RKO (cell line): Measurements from ENCODE around the gene PCAT6.
"Not testable (repeated sequence)": the region's sequence is repeated elsewhere in the genome, so short reads cannot be mapped to it uniquely, and the experiment has no call there.

ENCODE experiments used
- DNase-seq: peaks from one replicate; pipeline ENCODE4 v3.0.0-alpha.2; 2016; ENCODE audit warnings: low spot score

PCAT6 gene

GRCh38 chr1:202810615-202811295 lies at the start of gene PCAT6:
Gene PCAT6, plus strand, starts transcription at chr1:202810954.
- peak; percentile 95 for DNase-seq

DNA sequence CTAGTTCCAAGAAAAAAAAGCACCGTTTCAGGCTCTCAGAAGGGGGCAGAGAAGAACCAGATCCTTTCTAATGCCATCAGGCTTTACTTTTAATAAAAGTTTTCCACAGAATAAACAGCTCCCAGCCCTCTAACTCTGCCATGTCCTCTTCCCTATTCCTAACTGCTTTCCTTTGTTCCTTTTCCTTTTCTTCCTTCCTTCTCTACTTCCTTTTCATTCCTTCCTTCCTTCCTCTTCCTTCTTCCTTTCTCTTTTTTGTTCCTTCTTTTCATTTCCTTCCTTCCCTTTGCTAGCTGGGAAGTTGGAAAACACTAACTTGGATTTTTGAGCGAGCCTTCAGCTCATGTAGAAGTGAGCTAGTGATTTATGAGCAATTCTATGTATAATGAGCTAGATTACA lies 48.7 kb upstream of the PCAT6 start:
- DNase-seq, result no peak

DNA sequence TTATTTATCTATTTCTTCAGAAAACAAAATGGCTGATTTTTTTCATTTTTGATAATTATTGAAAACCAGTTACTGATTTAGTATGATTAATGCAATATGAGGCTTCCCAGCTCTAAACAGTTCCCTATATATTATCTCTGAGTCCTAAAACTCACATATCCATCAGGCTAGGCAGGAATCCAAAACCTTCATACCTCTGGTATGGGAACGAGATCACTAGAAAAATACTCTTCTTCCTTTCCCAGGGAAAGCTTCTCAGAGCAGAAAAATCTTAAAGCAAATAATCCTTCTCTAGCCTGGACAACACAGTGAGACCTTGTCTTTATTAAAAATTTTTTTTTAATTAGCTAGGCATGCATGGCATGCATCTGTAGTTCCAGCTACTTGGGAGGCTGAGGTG lies 45.0 kb upstream of the PCAT6 start:
- DNase-seq, result no peak

- no peak for DNase-seq
These were observed 40.6 kb upstream of the PCAT6 start for GRCh38 chr1:202770135-202770534.

DNA sequence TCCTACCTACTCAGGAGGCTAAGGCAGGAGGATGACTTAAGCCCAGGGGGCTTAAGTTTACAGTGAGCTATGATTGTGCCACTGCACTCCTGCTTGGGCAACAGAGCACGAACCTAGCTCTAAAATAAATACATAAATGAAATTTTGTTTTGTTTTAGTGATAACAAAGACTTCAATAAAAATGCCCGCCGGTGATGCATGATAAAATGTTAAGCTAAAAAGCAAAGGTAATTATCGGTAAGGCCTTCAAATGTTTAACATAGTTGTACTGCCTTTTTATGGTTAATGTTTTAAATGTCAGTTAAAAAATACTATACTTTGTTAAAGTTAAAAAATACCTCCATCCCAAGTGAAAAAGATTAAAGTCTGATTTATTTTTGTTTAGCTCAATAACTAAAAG lies 29.6 kb upstream of the PCAT6 start:
- no peak for DNase-seq

GRCh38 chr1:202786804-202787203 lies 23.9 kb upstream of the PCAT6 start:
- no peak for DNase-seq

- DNase-seq, result no peak
These were observed 22.0 kb upstream of the PCAT6 start for GRCh38 chr1:202788800-202789199.

DNA sequence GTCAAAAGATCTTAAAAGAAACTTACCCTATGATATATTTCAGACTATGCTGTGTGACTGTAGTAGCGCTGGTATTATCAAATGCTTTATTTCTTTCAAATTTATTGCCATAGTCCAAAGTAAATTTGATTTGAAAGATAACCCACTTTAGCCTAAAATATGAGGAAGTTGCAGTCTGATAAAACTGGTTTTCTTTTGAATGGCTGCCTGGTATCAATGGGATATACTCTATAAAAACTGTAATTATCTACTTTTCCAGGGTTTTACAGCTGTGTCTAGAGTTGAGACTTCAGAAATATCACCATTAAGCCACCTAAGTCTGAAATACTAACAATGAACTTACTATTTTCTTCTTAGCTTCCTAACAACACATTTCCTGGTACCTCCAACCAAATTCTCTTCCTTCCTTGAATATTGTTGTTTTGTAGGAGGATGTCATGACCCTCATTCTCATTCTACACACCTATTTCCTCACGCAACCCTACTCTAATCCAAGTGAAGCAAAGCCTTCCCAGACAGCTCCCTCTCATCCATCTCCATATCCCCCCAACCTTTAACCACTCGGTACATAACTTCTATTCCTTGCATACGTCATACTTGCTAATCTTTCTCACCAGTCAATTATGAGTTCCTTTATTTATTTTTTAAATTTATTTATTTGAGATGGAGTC lies 19.5 kb upstream of the PCAT6 start:
- no peak for DNase-seq

- DNase-seq, result no peak
These were observed 16.6 kb upstream of the PCAT6 start for GRCh38 chr1:202794051-202794740.

DNA sequence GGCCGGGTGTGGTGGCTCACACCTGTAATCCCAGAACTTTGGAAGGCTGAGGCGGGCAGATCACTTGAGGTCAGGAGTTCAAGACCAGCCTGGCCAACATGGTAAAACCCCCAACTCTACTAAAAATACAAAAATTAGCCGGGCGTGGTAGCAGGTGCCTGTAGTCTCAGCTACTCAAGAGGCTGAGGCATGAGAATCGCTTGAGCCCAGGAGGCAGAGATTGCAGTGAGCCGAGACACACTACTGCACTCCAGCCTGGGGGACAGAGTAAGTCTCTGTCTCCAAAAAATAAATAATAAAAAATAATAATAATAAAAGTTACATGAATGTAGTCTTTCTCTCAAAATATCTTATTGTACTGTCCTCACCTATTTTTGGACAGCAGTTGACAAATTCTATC lies 15.8 kb upstream of the PCAT6 start:
- not testable (repeated sequence) for DNase-seq

GRCh38 chr1:202796670-202797069 lies 14.1 kb upstream of the PCAT6 start:
- DNase-seq, result no peak

- DNase-seq, result no peak
These were observed 12.5 kb upstream of the PCAT6 start for GRCh38 chr1:202798260-202798659.

DNA sequence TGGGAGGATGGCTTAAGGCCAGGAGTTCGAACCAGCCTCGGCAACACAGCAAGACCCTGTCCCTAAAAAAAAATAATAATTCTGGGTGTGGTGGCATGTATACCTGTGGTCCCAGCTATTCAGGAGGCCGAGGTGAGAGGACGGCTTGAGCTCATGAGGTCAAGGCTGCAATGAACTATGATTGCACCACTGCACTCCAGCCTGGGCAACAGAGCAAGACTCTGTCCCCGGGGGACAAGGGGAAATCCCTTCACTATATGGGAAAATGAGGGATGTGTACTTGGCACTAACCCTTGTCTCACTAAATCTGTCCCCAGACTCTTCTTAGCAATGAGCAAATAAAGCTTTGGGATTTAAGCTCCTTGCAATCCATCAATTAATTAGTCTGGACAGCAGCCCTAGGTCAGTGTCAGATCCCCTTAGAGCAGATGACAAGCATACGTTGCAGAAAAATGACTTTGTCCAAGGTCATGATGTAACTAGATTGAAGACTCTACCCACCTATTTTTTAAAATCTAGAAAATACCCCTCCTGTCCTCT lies 11.9 kb upstream of the PCAT6 start:
- DNase-seq, result no peak

DNA sequence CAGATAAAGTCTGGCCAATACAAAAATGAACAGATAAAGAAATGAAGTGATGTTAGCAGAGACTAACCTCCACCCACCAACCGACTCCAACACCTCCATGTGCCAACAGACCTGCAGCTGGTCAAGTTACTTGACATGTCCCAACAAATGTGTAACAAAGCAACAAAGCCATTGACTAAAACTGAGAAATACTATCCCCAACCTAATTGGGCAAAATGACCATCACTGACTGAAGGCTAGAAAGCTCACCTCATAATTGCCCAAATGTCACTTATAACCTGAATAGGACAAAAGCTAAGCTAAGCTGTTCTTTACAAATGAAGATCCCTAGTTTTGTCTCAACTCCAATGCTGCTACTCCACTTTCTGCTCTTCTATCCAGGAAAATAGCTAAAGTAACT lies 10.0 kb upstream of the PCAT6 start:
- no peak for DNase-seq

GRCh38 chr1:202801175-202801574 lies 9.6 kb upstream of the PCAT6 start:
- DNase-seq, result no peak

GRCh38 chr1:202802034-202802433 lies 8.7 kb upstream of the PCAT6 start:
- no peak for DNase-seq

DNA sequence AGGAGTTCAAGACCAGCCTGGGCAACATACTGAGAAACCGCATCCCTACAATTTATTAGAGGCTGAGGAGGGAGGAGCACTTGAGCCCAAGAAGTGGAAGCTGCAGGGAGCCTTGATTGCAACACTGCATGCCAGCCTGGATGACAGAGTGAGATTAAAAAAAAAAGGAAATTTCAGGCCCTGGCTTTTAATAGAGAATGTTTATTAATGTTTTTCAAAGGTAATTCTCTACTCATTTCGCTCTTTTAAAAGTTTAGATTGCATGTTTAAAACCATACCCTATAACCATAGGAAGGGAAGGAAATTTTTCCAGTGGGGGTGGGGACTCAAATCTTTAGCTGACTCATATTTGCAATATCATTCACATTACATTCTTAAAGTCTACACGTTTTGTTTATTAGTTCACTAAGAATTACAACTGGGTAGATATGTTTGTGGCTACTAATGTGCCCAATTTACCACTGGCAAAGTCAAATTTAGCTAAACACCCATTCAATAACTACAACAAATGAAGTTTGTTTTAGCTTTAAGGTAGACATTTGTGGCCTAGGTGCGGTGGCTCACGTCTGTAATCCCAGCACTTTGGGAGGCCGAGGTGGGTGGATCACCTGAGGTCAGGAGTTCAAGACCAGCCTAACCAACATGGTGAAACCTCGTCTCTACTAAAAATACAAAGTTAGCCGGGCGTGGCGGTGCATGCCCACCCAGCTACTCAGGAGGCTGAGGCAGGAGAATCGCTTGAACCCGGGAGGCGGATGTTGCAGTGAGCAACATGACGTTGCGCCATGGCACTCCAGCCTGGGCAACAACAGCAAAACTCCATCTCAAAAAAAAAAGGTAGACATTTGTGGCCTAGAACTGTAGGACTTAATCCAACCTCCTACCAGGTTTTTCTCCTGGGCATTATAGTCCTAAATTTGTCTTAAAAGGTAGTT lies 7.5 kb upstream of the PCAT6 start:
- no peak for DNase-seq

DNA sequence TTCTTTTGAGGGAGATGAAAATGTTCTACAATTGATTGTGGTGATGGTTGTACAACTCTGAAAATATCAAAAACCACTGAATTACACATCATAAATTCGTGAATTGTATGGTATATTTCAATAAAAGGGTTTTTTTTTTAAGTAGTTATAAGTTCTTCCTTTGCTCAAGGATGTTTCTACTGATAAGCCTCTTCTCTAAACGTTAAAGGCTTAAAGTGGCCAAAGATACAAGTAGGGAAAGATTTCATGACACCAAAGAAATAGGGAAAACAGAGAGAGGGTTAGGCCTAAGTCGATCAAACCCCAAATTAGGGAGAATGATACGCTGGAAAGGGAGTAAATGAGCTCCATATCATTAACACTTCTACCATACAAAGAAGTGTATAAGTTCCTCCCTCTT lies 6.6 kb upstream of the PCAT6 start:
- DNase-seq, result no peak

- peak; percentile 60 for DNase-seq
These were observed 4.6 kb upstream of the PCAT6 start for GRCh38 chr1:202805886-202806844.

GRCh38 chr1:202806845-202807450 lies 3.8 kb upstream of the PCAT6 start:
- peak; percentile 50 for DNase-seq
